ENCODE data around the gene CNTRL.
A peak's percentile ranks its signal among the peaks of the same experiment; 100 is the strongest.

CNTRL gene

GRCh38 chr9:121201738-121202533, 127.2 kb downstream of the CNTRL start, which contains the start of gene RAB14:
RAB14 (minus strand) TSS chr9:121201869; CDS start chr9:121193412, 8,457 bp downstream.
- peak within 1 kb of the TSS; percentile 76 for H3K4me3 ChIP-seq (ENCODE audit: low read length)
- peak; percentile 97 for DNase-seq (ENCODE audit: low read depth)
- peak; percentile 57 for TF ChIP-seq CTCF (conservative IDR thresholded peaks at IDR 0.05; ENCODE audit: low read length)

- DNase-seq (ENCODE audit: low read depth), result no peak
- no peak for TF ChIP-seq CTCF (conservative IDR thresholded peaks at IDR 0.05; ENCODE audit: low read length)
- no peak overlapping the region for H3K4me3 ChIP-seq (ENCODE audit: low read length)
These were observed 129.4 kb downstream of the CNTRL start for GRCh38 chr9:121204121-121204520.

- no peak for DNase-seq (ENCODE audit: low read depth)
- H3K4me3 ChIP-seq (ENCODE audit: low read length), result no peak overlapping the region
- no peak for TF ChIP-seq CTCF (conservative IDR thresholded peaks at IDR 0.05; ENCODE audit: low read length)
These were observed 129.9 kb downstream of the CNTRL start for GRCh38 chr9:121204611-121205010.

GRCh38 chr9:121206516-121207370, 132.0 kb downstream of the CNTRL start:
- H3K4me3 ChIP-seq (ENCODE audit: low read length), result no peak overlapping the region
- no peak for TF ChIP-seq CTCF (conservative IDR thresholded peaks at IDR 0.05; ENCODE audit: low read length)
- DNase-seq (ENCODE audit: low read depth), result peak; percentile 61

GRCh38 chr9:121207371-121207940, 132.7 kb downstream of the CNTRL start:
- no peak for DNase-seq (ENCODE audit: low read depth)
- H3K4me3 ChIP-seq (ENCODE audit: low read length), result no peak overlapping the region
- TF ChIP-seq CTCF (conservative IDR thresholded peaks at IDR 0.05; ENCODE audit: low read length), result no peak

- no peak for TF ChIP-seq CTCF (conservative IDR thresholded peaks at IDR 0.05; ENCODE audit: low read length)
- DNase-seq (ENCODE audit: low read depth), result peak; percentile 47
- no peak overlapping the region for H3K4me3 ChIP-seq (ENCODE audit: low read length)
These were observed 135.8 kb downstream of the CNTRL start for GRCh38 chr9:121210536-121210935.
